Esophagus muscularis mucosa (tissue), 4 donors: ENCODE measurements around the gene MRPS18B.

Experiments used
- EP300 ChIP-seq: sonication (generic); formaldehyde crosslinking; IDR thresholded peaks from one replicate; pipeline ENCODE4 v1.6.1; 2017; ENCODE audit warnings: antibody characterized with exemption
- POLR2A ChIP-seq: fragments of 450-650 bp; IDR thresholded peaks from one replicate; pipeline ENCODE4 v1.6.1; 2017; ENCODE audit warnings: antibody characterized with exemption, moderate library complexity, mild to moderate bottlenecking, low read depth
- POLR2AphosphoS5 ChIP-seq, 2 donors: sonication (generic); formaldehyde crosslinking; IDR thresholded peaks; one replicate each; pipeline ENCODE4 v1.6.1; 2017; ENCODE audit warnings: antibody characterized with exemption in 2 of 2
- TF ChIP-seq, protein P1 (sequence below), 3 experiments: fragments of 200-600 bp in 2 of 3; fragments of 450-650 bp in 1 of 3; sonication (generic) in 2 of 3; IDR thresholded peaks; one replicate each; pipeline ENCODE4 v1.5.1; 2017 to 2019; ENCODE audit warnings: antibody characterized with exemption in 3 of 3, mild to moderate bottlenecking in 2 of 3, moderate library complexity in 1 of 3

GRCh38 chr6:30583921-30584320, 33.7 kb upstream of the MRPS18B start:
- TF ChIP-seq POLR2AphosphoS5 (IDR thresholded peaks at IDR 0.05) (no peak), POLR2A (no peak), EP300 (no peak)
- TF ChIP-seq, protein P1, sequence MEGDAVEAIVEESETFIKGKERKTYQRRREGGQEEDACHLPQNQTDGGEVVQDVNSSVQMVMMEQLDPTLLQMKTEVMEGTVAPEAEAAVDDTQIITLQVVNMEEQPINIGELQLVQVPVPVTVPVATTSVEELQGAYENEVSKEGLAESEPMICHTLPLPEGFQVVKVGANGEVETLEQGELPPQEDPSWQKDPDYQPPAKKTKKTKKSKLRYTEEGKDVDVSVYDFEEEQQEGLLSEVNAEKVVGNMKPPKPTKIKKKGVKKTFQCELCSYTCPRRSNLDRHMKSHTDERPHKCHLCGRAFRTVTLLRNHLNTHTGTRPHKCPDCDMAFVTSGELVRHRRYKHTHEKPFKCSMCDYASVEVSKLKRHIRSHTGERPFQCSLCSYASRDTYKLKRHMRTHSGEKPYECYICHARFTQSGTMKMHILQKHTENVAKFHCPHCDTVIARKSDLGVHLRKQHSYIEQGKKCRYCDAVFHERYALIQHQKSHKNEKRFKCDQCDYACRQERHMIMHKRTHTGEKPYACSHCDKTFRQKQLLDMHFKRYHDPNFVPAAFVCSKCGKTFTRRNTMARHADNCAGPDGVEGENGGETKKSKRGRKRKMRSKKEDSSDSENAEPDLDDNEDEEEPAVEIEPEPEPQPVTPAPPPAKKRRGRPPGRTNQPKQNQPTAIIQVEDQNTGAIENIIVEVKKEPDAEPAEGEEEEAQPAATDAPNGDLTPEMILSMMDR (IDR thresholded peaks at IDR 0.05): no peak
